ENCODE results near the gene ERLIN1.

The ERLIN1 gene

GRCh38 chr10:100158044-100158805 lies 27.6 kb downstream of the ERLIN1 start:
- no peaks in the 10 kb centered on the region for H3K4me1 Mint-ChIP-seq
- H3K36me3 Mint-ChIP-seq (ENCODE audit: low read depth), result peaks cover 77% of the 10 kb centered on the region
- no peaks in the 10 kb centered on the region for H3K27me3 Mint-ChIP-seq (ENCODE audit: low read depth)
- TF ChIP-seq CTCF (IDR thresholded peaks at IDR 0.05; ENCODE audit: unreplicated experiment in 3 of 3), result no peak
- no peak overlapping the region for H3K27ac Mint-ChIP-seq
- H3K9me3 Mint-ChIP-seq, result no peaks in the 10 kb centered on the region
- no peak overlapping the region for H3K4me3 Mint-ChIP-seq

GRCh38 chr10:100157156-100157555 lies 28.7 kb downstream of the ERLIN1 start:
- no peaks in the 10 kb centered on the region for H3K27me3 Mint-ChIP-seq (ENCODE audit: low read depth)
- H3K4me1 Mint-ChIP-seq, result no peaks in the 10 kb centered on the region
- TF ChIP-seq CTCF (IDR thresholded peaks at IDR 0.05; ENCODE audit: unreplicated experiment in 3 of 3), result no peak
- H3K27ac Mint-ChIP-seq, result no peak overlapping the region
- H3K36me3 Mint-ChIP-seq (ENCODE audit: low read depth), result peaks cover 76% of the 10 kb centered on the region
- no peak overlapping the region for H3K4me3 Mint-ChIP-seq
- H3K9me3 Mint-ChIP-seq, result no peaks in the 10 kb centered on the region

GRCh38 chr10:100155936-100156335 lies 29.9 kb downstream of the ERLIN1 start:
- no peaks in the 10 kb centered on the region for H3K27me3 Mint-ChIP-seq (ENCODE audit: low read depth)
- no peak for TF ChIP-seq CTCF (IDR thresholded peaks at IDR 0.05; ENCODE audit: unreplicated experiment in 3 of 3)
- H3K9me3 Mint-ChIP-seq, result no peaks in the 10 kb centered on the region

GRCh38 chr10:100154666-100155065 lies 31.2 kb downstream of the ERLIN1 start:
- Mint-ChIP-seq H3K4me1 (peaks cover 6% of the 10 kb centered on the region), H3K4me3 (no peak overlapping the region), H3K27me3 (ENCODE audit: low read depth) (no peaks in the 10 kb centered on the region), H3K27ac (no peak overlapping the region), H3K36me3 (ENCODE audit: low read depth) (peaks cover 75% of the 10 kb centered on the region), H3K9me3 (no peaks in the 10 kb centered on the region)
- no peak for TF ChIP-seq CTCF (IDR thresholded peaks at IDR 0.05; ENCODE audit: unreplicated experiment in 3 of 3)

More at GRCh38 chr10:100155936-100156335, 29.9 kb downstream of the ERLIN1 start:
- Mint-ChIP-seq H3K27ac (no peak overlapping the region), H3K36me3 (ENCODE audit: low read depth) (peaks cover 81% of the 10 kb centered on the region), H3K4me3 (no peak overlapping the region), H3K4me1 (peaks cover 6% of the 10 kb centered on the region)

- H3K9me3 Mint-ChIP-seq, result no peaks in the 10 kb centered on the region
- H3K27me3 Mint-ChIP-seq (ENCODE audit: low read depth), result no peaks in the 10 kb centered on the region
- no peak for TF ChIP-seq CTCF (IDR thresholded peaks at IDR 0.05; ENCODE audit: unreplicated experiment in 3 of 3)
- H3K36me3 Mint-ChIP-seq (ENCODE audit: low read depth), result peaks cover 67% of the 10 kb centered on the region
- peaks cover 6% of the 10 kb centered on the region for H3K4me1 Mint-ChIP-seq
- no peak overlapping the region for H3K4me3 Mint-ChIP-seq
- no peak overlapping the region for H3K27ac Mint-ChIP-seq
Measured at GRCh38 chr10:100153239-100153825, 32.5 kb downstream of the ERLIN1 start.
